HepG2 (cell line): ENCODE results near the gene ANKRD6. TPM values are rescaled to one million over a fixed set of nuclear protein-coding genes. Genes with fewer than 3 reads are reported as not detected.

ENCODE experiments used
- ATAC-seq: fragments of 200-7000 bp; cut with Tn5 transposase; 3 replicates; pipeline ENCODE4 v1.9.1; 2020; ENCODE audit warnings: mild to moderate bottlenecking, moderate library complexity
- BruUV-seq: library from RNA; stranded (reverse); fragments of 400-500 nt; replicated peaks from 2 replicates; lab custom pipeline; 2021; lab: Mats Ljungman, UMichigan
- CTCF ChIA-PET: fragments of 300-600 bp; formaldehyde crosslinking; extraction: SDS; loops from one replicate; lab custom pipeline; 2021; ENCODE audit warnings: low total read pairs, inconsistent platforms, low intra/inter-chr PET ratio; lab: Yijun Ruan, JAX
- POLR2A ChIA-PET: fragments of 350-600 bp; sonication (Branson Sonifier 250); formaldehyde crosslinking; loops from one replicate; lab custom pipeline; 2020; ENCODE audit warnings: antibody characterized with exemption, inconsistent platforms; lab: Yijun Ruan, JAX
- DNase-seq: peaks from one replicate; pipeline ENCODE4 v3.0.0-alpha.2; 2015; ENCODE audit warnings: low spot score
- FAIRE-seq: peaks from 3 replicates; lab custom pipeline; 2011; peaks lifted over from hg19 to GRCh38; lab: Jason Lieb, UNC
- H2AFZ ChIP-seq: one replicate; pipeline ENCODE4 v1.6.1; 2011; ENCODE audit warnings: low read length, inconsistent platforms
- H3K27ac ChIP-seq: fragments of 300-600 bp; 3 replicates; pipeline ENCODE4 v1.8.0; 2011; ENCODE audit warnings: mixed run types, mild to moderate bottlenecking, mixed read lengths, low read length, inconsistent platforms; ENCODE audit not compliant: insufficient read depth; ENCODE audit errors: extremely low read length
- H3K27me3 ChIP-seq, 2 experiments: fragments of 200-600 bp in 1 of 2; 2 replicates in 1 of 2; 3 replicates in 1 of 2; pipeline versions ENCODE4 v1.6.0 to v1.8.0; 2011; ENCODE audit warnings: low read length in 2 of 2, mild to moderate bottlenecking in 2 of 2, moderate library complexity in 2 of 2, inconsistent platforms in 1 of 2; ENCODE audit not compliant: insufficient read depth in 2 of 2, control insufficient read depth in 1 of 2
- H3K36me3 ChIP-seq, 2 experiments: fragments of 200-600 bp in 1 of 2; replicated peaks in 1 of 2; 2 replicates in 1 of 2; 3 replicates in 1 of 2; pipeline versions ENCODE4 v1.5.1 to v1.8.0; 2011; ENCODE audit warnings: low read length in 2 of 2, inconsistent platforms in 1 of 2; ENCODE audit not compliant: insufficient read depth in 2 of 2, control insufficient read depth in 1 of 2
- H3K4me1 ChIP-seq: 2 replicates; pipeline ENCODE4 v1.5.1; 2012; ENCODE audit warnings: low read length, inconsistent platforms; ENCODE audit not compliant: insufficient read depth
- H3K4me2 ChIP-seq: 2 replicates; pipeline ENCODE4 v1.6.0; 2011; ENCODE audit warnings: low read depth, low read length, inconsistent platforms
- H3K4me3 ChIP-seq, 3 experiments: fragments of 200-600 bp in 1 of 3; sonication (generic), shearing (Covaris generic) in 1 of 3; replicated peaks in 1 of 3; 2 replicates each; pipeline ENCODE4 v1.5.1; 2011 to 2016; ENCODE audit warnings: low read length in 3 of 3, inconsistent platforms in 2 of 3, low read depth in 2 of 3, mild to moderate bottlenecking in 2 of 3, control low read depth in 1 of 3, mixed read lengths in 1 of 3; ENCODE audit not compliant: insufficient read depth in 1 of 3
- H3K79me2 ChIP-seq: one replicate; pipeline ENCODE4 v1.6.1; 2011; ENCODE audit warnings: low read length, inconsistent platforms; ENCODE audit not compliant: insufficient read depth
- H3K9ac ChIP-seq: 2 replicates; pipeline ENCODE4 v1.6.0; 2011; ENCODE audit warnings: mild to moderate bottlenecking, low read depth, low read length, inconsistent platforms; ENCODE audit not compliant: insufficient read depth
- H3K9me3 ChIP-seq: 2 replicates; pipeline ENCODE4 v1.5.1; 2012; ENCODE audit warnings: mild to moderate bottlenecking, low read length
- H4K20me1 ChIP-seq: 2 replicates; pipeline ENCODE4 v1.6.0; 2011; ENCODE audit warnings: inconsistent platforms, mild to moderate bottlenecking, low read length, moderate library complexity; ENCODE audit not compliant: insufficient read depth
- CREM ChIP-seq, 2 experiments: sonication (generic) in 1 of 2; formaldehyde crosslinking in 1 of 2; IDR thresholded peaks; 2 replicates each; pipeline versions ENCODE4 v1.4.0 to v1.6.1; 2016 to 2020; ENCODE audit warnings: antibody characterized with exemption in 1 of 2, mild to moderate bottlenecking in 1 of 2, missing genetic modification reagents in 1 of 2
- HNRNPK ChIP-seq: fragments of 200-400 bp; formaldehyde crosslinking; IDR thresholded peaks from 2 replicates; pipeline ENCODE4 v1.6.1; 2018; ENCODE audit warnings: low read length, low read depth, moderate library complexity, mild to moderate bottlenecking; ENCODE audit not compliant: poor library complexity, severe bottlenecking
- MAZ ChIP-seq, 2 experiments: sonication (generic) in 1 of 2; formaldehyde crosslinking in 1 of 2; IDR thresholded peaks; 2 replicates each; pipeline versions ENCODE4 v1.5.0 to v1.6.1; 2012 to 2020; ENCODE audit warnings: low read depth in 2 of 2, mild to moderate bottlenecking in 2 of 2, borderline replicate concordance in 1 of 2, improper control_type of control experiment in 1 of 2, low read length in 1 of 2, missing genetic modification reagents in 1 of 2, moderate library complexity in 1 of 2
- MLLT10 ChIP-seq: sonication (generic); formaldehyde crosslinking; IDR thresholded peaks from 2 replicates; pipeline ENCODE4 v1.4.0; 2020; ENCODE audit warnings: missing genetic modification reagents
- PATZ1 ChIP-seq: sonication (generic); formaldehyde crosslinking; IDR thresholded peaks from 2 replicates; pipeline ENCODE4 v1.4.0; 2020; ENCODE audit warnings: missing genetic modification reagents
- TRIM24 ChIP-seq: sonication (generic); formaldehyde crosslinking; IDR thresholded peaks from 2 replicates; pipeline ENCODE4 v1.8.0; 2022; ENCODE audit warnings: mild to moderate bottlenecking, missing genetic modification reagents
- ZFYVE20 ChIP-seq: sonication (generic); formaldehyde crosslinking; IDR thresholded peaks from 2 replicates; pipeline ENCODE4 v1.8.0; 2023; ENCODE audit warnings: low read depth, mild to moderate bottlenecking, moderate library complexity, missing genetic modification reagents, borderline replicate concordance
- ZNF264 ChIP-seq: sonication (generic); formaldehyde crosslinking; IDR thresholded peaks from 2 replicates; pipeline ENCODE4 v1.4.0; 2020; ENCODE audit warnings: missing genetic modification reagents
- ZNF549 ChIP-seq: sonication (generic); formaldehyde crosslinking; IDR thresholded peaks from 2 replicates; pipeline ENCODE4 v1.5.0; 2020; ENCODE audit warnings: missing genetic modification reagents
- ZNF597 ChIP-seq: sonication (generic); formaldehyde crosslinking; IDR thresholded peaks from 2 replicates; pipeline ENCODE4 v1.5.0; 2020; ENCODE audit warnings: missing genetic modification reagents
- ZNF775 ChIP-seq: sonication (generic); formaldehyde crosslinking; IDR thresholded peaks from 2 replicates; pipeline ENCODE4 v1.4.0; 2020; ENCODE audit warnings: missing genetic modification reagents, mild to moderate bottlenecking, moderate library complexity, borderline replicate concordance
- ZSCAN31 ChIP-seq: sonication (generic); formaldehyde crosslinking; IDR thresholded peaks from 2 replicates; pipeline ENCODE4 v1.5.0; 2020; ENCODE audit warnings: low read depth, mild to moderate bottlenecking, missing genetic modification reagents
- WGBS: methylation state at CpG from one replicate; pipeline ENCODE4 v1.1.6; 2017; ENCODE audit warnings: low lambda C conversion rate; 5-methylcytosine and 5-hydroxymethylcytosine counted together
- in situ Hi-C: cut with HindIII; loops from 2 replicates; pipeline ENCODE4 v1.10.0; 2017; ENCODE audit warnings: low pct_unique_long_range_greater_than_20kb; ENCODE audit not compliant: extremely low pct_ligation_motif_present
- intact Hi-C: fragments of 100-400 bp; cut with micrococcal nuclease; formaldehyde crosslinking; loops from one replicate; pipeline ENCODE4 v1.10.0; 2022; ENCODE audit not compliant: unreplicated experiment
- polyA plus RNA-seq, 8 experiments: library from polyadenylated mRNA; depleted of rRNA in 3 of 8; stranded (reverse) in 7 of 8; unstranded in 1 of 8; fragments of >200 nt; fragmentation: Illumina TruSeq in 4 of 8; extraction: Trizol in 4 of 8; gene quantifications; 2 replicates each; pipeline versions ENCODE4 v1.2.1 to v1.2.3, GENCODE V29; 2011 to 2016; ENCODE audit warnings: low read depth in 4 of 8, missing spikeins in 1 of 8, mixed read lengths in 1 of 8; ENCODE audit not compliant: insufficient read depth in 1 of 8
- total RNA-seq, 5 experiments: library from RNA; depleted of rRNA; stranded (reverse); fragments of >200 nt; fragmentation: Illumina TruSeq; extraction: Trizol; gene quantifications; 2 replicates each; pipeline ENCODE4 v1.2.3, GENCODE V29; 2016; ENCODE audit warnings: low read depth in 1 of 5
- TF ChIP-seq, protein P1 (sequence below): sonication (generic); formaldehyde crosslinking; IDR thresholded peaks from 2 replicates; pipeline ENCODE4 v1.5.0; 2020; ENCODE audit warnings: missing genetic modification reagents
- TF ChIP-seq, protein P2 (sequence below): sonication (generic); formaldehyde crosslinking; IDR thresholded peaks from 2 replicates; pipeline ENCODE4 v1.5.1; 2020; ENCODE audit warnings: mild to moderate bottlenecking, moderate library complexity, missing genetic modification reagents
- TF ChIP-seq, protein P3 (sequence below): sonication (generic); formaldehyde crosslinking; IDR thresholded peaks from 2 replicates; pipeline ENCODE4 v1.8.1; 2023; ENCODE audit warnings: missing genetic modification reagents, mild to moderate bottlenecking, borderline replicate concordance

The ANKRD6 gene
- total and polyA plus RNA-seq, 2 of the 13 experiments (the other 11 are each of a cell fraction or from before 2014, with no cell fraction given) = 0.18 to 0.36 TPM

DNA sequence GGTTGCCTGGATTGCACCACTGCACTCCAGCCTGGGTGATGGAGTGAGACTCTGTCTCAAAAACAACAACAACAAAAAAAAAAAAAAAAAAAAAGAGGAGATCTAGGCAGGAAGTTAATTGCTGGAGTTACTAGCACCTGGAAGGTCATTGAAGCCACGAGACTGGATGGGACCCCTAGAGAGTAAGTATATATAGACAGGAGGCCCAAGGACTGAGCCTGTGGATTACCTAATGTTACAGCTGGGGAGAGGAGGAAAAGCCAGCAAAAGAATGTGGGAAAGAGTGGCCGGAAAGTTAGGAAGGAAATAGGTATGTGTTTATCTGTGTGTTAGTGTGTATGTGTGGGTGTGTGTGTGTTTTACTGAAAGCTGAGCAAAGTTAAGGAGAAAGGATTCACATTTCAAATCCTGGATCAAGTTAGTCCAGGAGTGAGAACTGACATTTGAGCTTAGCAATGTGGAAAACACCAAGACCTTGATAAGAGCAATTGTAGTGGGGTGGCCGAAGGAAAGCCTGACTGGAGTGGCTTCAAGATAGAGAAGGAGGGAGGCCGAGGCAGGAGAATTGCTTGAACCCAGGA, 38.4 kb downstream of the ANKRD6 start:
- H3K9me3 ChIP-seq = no peaks in the 10 kb centered on the region
- H3K4me2 ChIP-seq = no peak overlapping the region
- no peaks in the 10 kb centered on the region for H4K20me1 ChIP-seq
- FAIRE-seq = no peak
- in situ Hi-C loops = no loop called here
- intact Hi-C loops = no loop called here
- no peak overlapping the region for H3K27ac ChIP-seq
- ATAC-seq = no peak
- no peak for TF ChIP-seq PATZ1 (CRISPR knock-in tag)
- TF ChIP-seq CREM (IDR thresholded peaks at IDR 0.05) = no peak
- no peak for TF ChIP-seq CREM (CRISPR knock-in tag; IDR thresholded peaks at IDR 0.05)
- TF ChIP-seq, protein P1, sequence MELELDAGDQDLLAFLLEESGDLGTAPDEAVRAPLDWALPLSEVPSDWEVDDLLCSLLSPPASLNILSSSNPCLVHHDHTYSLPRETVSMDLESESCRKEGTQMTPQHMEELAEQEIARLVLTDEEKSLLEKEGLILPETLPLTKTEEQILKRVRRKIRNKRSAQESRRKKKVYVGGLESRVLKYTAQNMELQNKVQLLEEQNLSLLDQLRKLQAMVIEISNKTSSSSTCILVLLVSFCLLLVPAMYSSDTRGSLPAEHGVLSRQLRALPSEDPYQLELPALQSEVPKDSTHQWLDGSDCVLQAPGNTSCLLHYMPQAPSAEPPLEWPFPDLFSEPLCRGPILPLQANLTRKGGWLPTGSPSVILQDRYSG (CRISPR knock-in tag) = no peak
- TF ChIP-seq, protein P2, sequence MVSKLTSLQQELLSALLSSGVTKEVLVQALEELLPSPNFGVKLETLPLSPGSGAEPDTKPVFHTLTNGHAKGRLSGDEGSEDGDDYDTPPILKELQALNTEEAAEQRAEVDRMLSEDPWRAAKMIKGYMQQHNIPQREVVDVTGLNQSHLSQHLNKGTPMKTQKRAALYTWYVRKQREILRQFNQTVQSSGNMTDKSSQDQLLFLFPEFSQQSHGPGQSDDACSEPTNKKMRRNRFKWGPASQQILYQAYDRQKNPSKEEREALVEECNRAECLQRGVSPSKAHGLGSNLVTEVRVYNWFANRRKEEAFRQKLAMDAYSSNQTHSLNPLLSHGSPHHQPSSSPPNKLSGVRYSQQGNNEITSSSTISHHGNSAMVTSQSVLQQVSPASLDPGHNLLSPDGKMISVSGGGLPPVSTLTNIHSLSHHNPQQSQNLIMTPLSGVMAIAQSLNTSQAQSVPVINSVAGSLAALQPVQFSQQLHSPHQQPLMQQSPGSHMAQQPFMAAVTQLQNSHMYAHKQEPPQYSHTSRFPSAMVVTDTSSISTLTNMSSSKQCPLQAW (CRISPR knock-in tag) = no peak
- TF ChIP-seq ZNF264 = no peak
- TF ChIP-seq ZNF597 (CRISPR knock-in tag) = no peak
- no peak for TF ChIP-seq HNRNPK
- TF ChIP-seq MLLT10 = no peak
- TF ChIP-seq ZSCAN31 = no peak
- no peak for TF ChIP-seq TRIM24 (CRISPR knock-in tag)
- TF ChIP-seq ZNF549 (CRISPR knock-in tag) = no peak
- no peak for TF ChIP-seq ZNF775 (CRISPR knock-in tag)
- no peak for TF ChIP-seq MAZ (IDR thresholded peaks at IDR 0.05; ENCODE audit: borderline replicate concordance, low read depth, low read length)
- TF ChIP-seq MAZ (CRISPR knock-in tag; IDR thresholded peaks at IDR 0.05; ENCODE audit: low read depth) = no peak
- TF ChIP-seq, protein P3, sequence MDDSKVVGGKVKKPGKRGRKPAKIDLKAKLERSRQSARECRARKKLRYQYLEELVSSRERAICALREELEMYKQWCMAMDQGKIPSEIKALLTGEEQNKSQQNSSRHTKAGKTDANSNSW = no peak
- TF ChIP-seq ZFYVE20 (CRISPR knock-in tag) = no peak
- ChIA-PET POLR2A (no interaction called here), CTCF (no interaction called here)
- H3K4me3 ChIP-seq = no peak overlapping the region
- H3K4me1 ChIP-seq = no peaks in the 10 kb centered on the region
- H3K27me3 ChIP-seq = no peaks in the 10 kb centered on the region
- no peak overlapping the region for H2AFZ ChIP-seq
- no peaks in the 10 kb centered on the region for H3K36me3 ChIP-seq
- no peaks in the 10 kb centered on the region for H3K79me2 ChIP-seq
- DNase-seq = no peak
- no TSS peak for BruUV-seq
- WGBS = 20% methylated on average over 4 of the region's 4 CpGs
- no peak overlapping the region for H3K9ac ChIP-seq
